HepG2 (cell line): ENCODE measurements around the gene SLC22A23. TPM values are rescaled to one million over a fixed set of nuclear protein-coding genes. Genes with fewer than 3 reads are reported as not detected.

Experiments used
- ATAC-seq: fragments of 200-7000 bp; cut with Tn5 transposase; 3 replicates; pipeline ENCODE4 v1.9.1; 2020; ENCODE audit warnings: mild to moderate bottlenecking, moderate library complexity
- BruUV-seq: library from RNA; stranded (reverse); fragments of 400-500 nt; replicated peaks from 2 replicates; lab custom pipeline; 2021; lab: Mats Ljungman, UMichigan
- CTCF ChIA-PET: fragments of 300-600 bp; formaldehyde crosslinking; extraction: SDS; loops from one replicate; lab custom pipeline; 2021; ENCODE audit warnings: low total read pairs, inconsistent platforms, low intra/inter-chr PET ratio; lab: Yijun Ruan, JAX
- POLR2A ChIA-PET: fragments of 350-600 bp; sonication (Branson Sonifier 250); formaldehyde crosslinking; loops from one replicate; lab custom pipeline; 2020; ENCODE audit warnings: antibody characterized with exemption, inconsistent platforms; lab: Yijun Ruan, JAX
- DNase-seq: peaks from one replicate; pipeline ENCODE4 v3.0.0-alpha.2; 2015; ENCODE audit warnings: low spot score
- FAIRE-seq: peaks from 3 replicates; lab custom pipeline; 2011; peaks lifted over from hg19 to GRCh38; lab: Jason Lieb, UNC
- H2AFZ ChIP-seq: one replicate; pipeline ENCODE4 v1.6.1; 2011; ENCODE audit warnings: low read length, inconsistent platforms
- H3K27ac ChIP-seq: fragments of 300-600 bp; 3 replicates; pipeline ENCODE4 v1.8.0; 2011; ENCODE audit warnings: mixed run types, mild to moderate bottlenecking, mixed read lengths, low read length, inconsistent platforms; ENCODE audit not compliant: insufficient read depth; ENCODE audit errors: extremely low read length
- H3K27me3 ChIP-seq, 2 experiments: fragments of 200-600 bp in 1 of 2; 2 replicates in 1 of 2; 3 replicates in 1 of 2; pipeline versions ENCODE4 v1.6.0 to v1.8.0; 2011; ENCODE audit warnings: low read length in 2 of 2, mild to moderate bottlenecking in 2 of 2, moderate library complexity in 2 of 2, inconsistent platforms in 1 of 2; ENCODE audit not compliant: insufficient read depth in 2 of 2, control insufficient read depth in 1 of 2
- H3K36me3 ChIP-seq, 2 experiments: fragments of 200-600 bp in 1 of 2; replicated peaks in 1 of 2; 2 replicates in 1 of 2; 3 replicates in 1 of 2; pipeline versions ENCODE4 v1.5.1 to v1.8.0; 2011; ENCODE audit warnings: low read length in 2 of 2, inconsistent platforms in 1 of 2; ENCODE audit not compliant: insufficient read depth in 2 of 2, control insufficient read depth in 1 of 2
- H3K4me1 ChIP-seq: 2 replicates; pipeline ENCODE4 v1.5.1; 2012; ENCODE audit warnings: low read length, inconsistent platforms; ENCODE audit not compliant: insufficient read depth
- H3K4me2 ChIP-seq: 2 replicates; pipeline ENCODE4 v1.6.0; 2011; ENCODE audit warnings: low read depth, low read length, inconsistent platforms
- H3K4me3 ChIP-seq, 3 experiments: fragments of 200-600 bp in 1 of 3; sonication (generic), shearing (Covaris generic) in 1 of 3; replicated peaks in 1 of 3; 2 replicates each; pipeline ENCODE4 v1.5.1; 2011 to 2016; ENCODE audit warnings: low read length in 3 of 3, inconsistent platforms in 2 of 3, low read depth in 2 of 3, mild to moderate bottlenecking in 2 of 3, control low read depth in 1 of 3, mixed read lengths in 1 of 3; ENCODE audit not compliant: insufficient read depth in 1 of 3
- H3K79me2 ChIP-seq: one replicate; pipeline ENCODE4 v1.6.1; 2011; ENCODE audit warnings: low read length, inconsistent platforms; ENCODE audit not compliant: insufficient read depth
- H3K9ac ChIP-seq: 2 replicates; pipeline ENCODE4 v1.6.0; 2011; ENCODE audit warnings: mild to moderate bottlenecking, low read depth, low read length, inconsistent platforms; ENCODE audit not compliant: insufficient read depth
- H3K9me3 ChIP-seq: 2 replicates; pipeline ENCODE4 v1.5.1; 2012; ENCODE audit warnings: mild to moderate bottlenecking, low read length
- H4K20me1 ChIP-seq: 2 replicates; pipeline ENCODE4 v1.6.0; 2011; ENCODE audit warnings: inconsistent platforms, mild to moderate bottlenecking, low read length, moderate library complexity; ENCODE audit not compliant: insufficient read depth
- CHCHD3 ChIP-seq: sonication (generic); formaldehyde crosslinking; IDR thresholded peaks from 2 replicates; pipeline ENCODE4 v1.8.0; 2022; ENCODE audit warnings: mild to moderate bottlenecking, missing genetic modification reagents, moderate library complexity
- CTCF ChIP-seq: sonication (generic); formaldehyde crosslinking; IDR thresholded peaks from 2 replicates; pipeline ENCODE4 v1.5.0; 2020; ENCODE audit warnings: mild to moderate bottlenecking, missing genetic modification reagents, moderate library complexity
- HOXA3 ChIP-seq: sonication (generic); formaldehyde crosslinking; IDR thresholded peaks from 2 replicates; pipeline ENCODE4 v1.5.0; 2020; ENCODE audit warnings: missing genetic modification reagents
- KIAA2018 ChIP-seq: sonication (generic); formaldehyde crosslinking; IDR thresholded peaks from 2 replicates; pipeline ENCODE4 v1.5.0; 2020; ENCODE audit warnings: mild to moderate bottlenecking, missing genetic modification reagents, borderline replicate concordance
- RBAK ChIP-seq: sonication (generic); formaldehyde crosslinking; IDR thresholded peaks from 2 replicates; pipeline ENCODE4 v1.5.1; 2020; ENCODE audit warnings: mild to moderate bottlenecking, missing genetic modification reagents
- UBTF ChIP-seq: sonication (generic); formaldehyde crosslinking; IDR thresholded peaks from 2 replicates; pipeline ENCODE4 v1.4.0; 2020; ENCODE audit warnings: mild to moderate bottlenecking, missing genetic modification reagents
- ZKSCAN5 ChIP-seq: sonication (generic); formaldehyde crosslinking; IDR thresholded peaks from 2 replicates; pipeline ENCODE4 v1.5.1; 2020; ENCODE audit warnings: mild to moderate bottlenecking, missing genetic modification reagents
- ZNF121 ChIP-seq: sonication (generic); formaldehyde crosslinking; IDR thresholded peaks from 2 replicates; pipeline ENCODE4 v1.5.0; 2020; ENCODE audit warnings: mild to moderate bottlenecking, missing genetic modification reagents
- ZNF160 ChIP-seq: sonication (generic); formaldehyde crosslinking; IDR thresholded peaks from 2 replicates; pipeline ENCODE4 v1.8.0; 2022; ENCODE audit warnings: mild to moderate bottlenecking, inconsistent platforms, missing genetic modification reagents
- ZNF264 ChIP-seq: sonication (generic); formaldehyde crosslinking; IDR thresholded peaks from 2 replicates; pipeline ENCODE4 v1.4.0; 2020; ENCODE audit warnings: missing genetic modification reagents
- ZNF510 ChIP-seq: sonication (generic); formaldehyde crosslinking; IDR thresholded peaks from 2 replicates; pipeline ENCODE4 v1.4.0; 2020; ENCODE audit warnings: low read depth, mild to moderate bottlenecking, missing genetic modification reagents
- WGBS: methylation state at CpG from one replicate; pipeline ENCODE4 v1.1.6; 2017; ENCODE audit warnings: low lambda C conversion rate; 5-methylcytosine and 5-hydroxymethylcytosine counted together
- in situ Hi-C: cut with HindIII; loops from 2 replicates; pipeline ENCODE4 v1.10.0; 2017; ENCODE audit warnings: low pct_unique_long_range_greater_than_20kb; ENCODE audit not compliant: extremely low pct_ligation_motif_present
- intact Hi-C: fragments of 100-400 bp; cut with micrococcal nuclease; formaldehyde crosslinking; loops from one replicate; pipeline ENCODE4 v1.10.0; 2022; ENCODE audit not compliant: unreplicated experiment
- polyA plus RNA-seq, 8 experiments: library from polyadenylated mRNA; depleted of rRNA in 3 of 8; stranded (reverse) in 7 of 8; unstranded in 1 of 8; fragments of >200 nt; fragmentation: Illumina TruSeq in 4 of 8; extraction: Trizol in 4 of 8; gene quantifications; 2 replicates each; pipeline versions ENCODE4 v1.2.1 to v1.2.3, GENCODE V29; 2011 to 2016; ENCODE audit warnings: low read depth in 4 of 8, missing spikeins in 1 of 8, mixed read lengths in 1 of 8; ENCODE audit not compliant: insufficient read depth in 1 of 8
- total RNA-seq, 5 experiments: library from RNA; depleted of rRNA; stranded (reverse); fragments of >200 nt; fragmentation: Illumina TruSeq; extraction: Trizol; gene quantifications; 2 replicates each; pipeline ENCODE4 v1.2.3, GENCODE V29; 2016; ENCODE audit warnings: low read depth in 1 of 5

The SLC22A23 gene
- total and polyA plus RNA-seq, 2 of the 13 experiments (the other 11 are each of a cell fraction or from before 2014, with no cell fraction given): 11.8 to 17.5 TPM

GRCh38 chr6:3406891-3407809, 49.7 kb downstream of the SLC22A23 start:
- Histone ChIP-seq H3K9me3 (no peaks in the 10 kb centered on the region), H2AFZ (no peak overlapping the region), H3K9ac (peak overlapping the region; percentile 5; the same call in 1 of the 2 replicates), H3K4me3 (no peak overlapping the region), H3K27ac (peak overlapping the region; percentile 93), H4K20me1 (no peaks in the 10 kb centered on the region), H3K27me3 (no peaks in the 10 kb centered on the region), H3K79me2 (peaks cover 63% of the 10 kb centered on the region), H3K4me2 (no peak overlapping the region), H3K36me3 (peaks cover 2 to 22% of the 10 kb centered on the region in 2 experiments; a peak in 4 of 5 replicates), H3K4me1 (peaks cover 100% of the 10 kb centered on the region)
- ATAC-seq (no peak), FAIRE-seq (no peak), DNase-seq (no peak)
- ChIA-PET CTCF (no interaction called here), POLR2A (interaction anchor here (1.5 to 12.5 kb wide), 3 partner anchors 27 to 50 kb away, joined by 4 to 271 read pairs (median 6); no protein-coding TSS in a partner anchor)
- in situ Hi-C loops: no loop called here
- intact Hi-C loops: no loop called here
- WGBS: 93% methylated on average over 3 of the region's 3 CpGs
- no TSS peak for BruUV-seq
- TF ChIP-seq KIAA2018 (CRISPR knock-in tag) (no peak), RBAK (CRISPR knock-in tag) (no peak), ZNF264 (CRISPR knock-in tag) (no peak), ZNF510 (CRISPR knock-in tag) (no peak), CHCHD3 (CRISPR knock-in tag) (no peak), HOXA3 (CRISPR knock-in tag) (no peak), UBTF (CRISPR knock-in tag) (no peak), CTCF (CRISPR knock-in tag) (no peak), ZKSCAN5 (CRISPR knock-in tag) (no peak), ZNF121 (no peak), ZNF160 (no peak)
